ENCODE data around the gene MFSD6L.

DNA sequence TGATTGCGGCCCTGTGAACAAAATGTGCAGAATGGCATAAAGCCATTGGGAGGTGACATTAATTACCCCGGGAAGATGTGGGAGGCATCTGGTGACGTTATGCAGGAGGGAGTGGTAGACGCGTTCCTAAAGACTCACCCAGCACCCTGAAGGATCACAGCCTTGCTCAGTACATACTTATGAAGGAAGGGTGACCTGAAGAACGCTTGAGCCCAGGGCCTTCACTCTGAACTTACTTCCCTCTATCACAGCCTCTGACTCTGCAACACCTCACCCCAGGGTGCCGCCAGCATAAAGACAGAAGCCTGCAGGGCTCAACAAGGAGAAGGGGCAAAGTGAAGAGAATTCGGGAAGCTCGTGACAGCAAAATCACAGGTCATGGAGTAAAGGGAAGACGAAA is 9.4 kb downstream of the MFSD6L start:
- TF ChIP-seq EZH2 (IDR thresholded peaks at IDR 0.05; ENCODE audit: insufficient read depth, poor library complexity, severe bottlenecking) (no peak), EZH2phosphoT487 (IDR thresholded peaks at IDR 0.05; ENCODE audit: insufficient read depth, low read depth) (no peak)

All from GM23248 (cell line).